Retinal pigment epithelial cell (primary cell): ENCODE results near the gene SAP25.

Experiments
- DNase-seq: peaks from one replicate; pipeline ENCODE4 v3.0.0-alpha.2; 2010; ENCODE audit warnings: low read depth
- H3K4me3 ChIP-seq: 2 replicates; pipeline ENCODE4 v1.5.1; 2011; ENCODE audit warnings: mild to moderate bottlenecking, low read length, control low read depth, moderate library complexity
- TF ChIP-seq, protein P1 (sequence below): conservative IDR thresholded peaks from 2 replicates; pipeline ENCODE4 v1.5.1; 2011; ENCODE audit warnings: low read depth, low read length, control low read depth, inconsistent platforms

SAP25 gene

DNA sequence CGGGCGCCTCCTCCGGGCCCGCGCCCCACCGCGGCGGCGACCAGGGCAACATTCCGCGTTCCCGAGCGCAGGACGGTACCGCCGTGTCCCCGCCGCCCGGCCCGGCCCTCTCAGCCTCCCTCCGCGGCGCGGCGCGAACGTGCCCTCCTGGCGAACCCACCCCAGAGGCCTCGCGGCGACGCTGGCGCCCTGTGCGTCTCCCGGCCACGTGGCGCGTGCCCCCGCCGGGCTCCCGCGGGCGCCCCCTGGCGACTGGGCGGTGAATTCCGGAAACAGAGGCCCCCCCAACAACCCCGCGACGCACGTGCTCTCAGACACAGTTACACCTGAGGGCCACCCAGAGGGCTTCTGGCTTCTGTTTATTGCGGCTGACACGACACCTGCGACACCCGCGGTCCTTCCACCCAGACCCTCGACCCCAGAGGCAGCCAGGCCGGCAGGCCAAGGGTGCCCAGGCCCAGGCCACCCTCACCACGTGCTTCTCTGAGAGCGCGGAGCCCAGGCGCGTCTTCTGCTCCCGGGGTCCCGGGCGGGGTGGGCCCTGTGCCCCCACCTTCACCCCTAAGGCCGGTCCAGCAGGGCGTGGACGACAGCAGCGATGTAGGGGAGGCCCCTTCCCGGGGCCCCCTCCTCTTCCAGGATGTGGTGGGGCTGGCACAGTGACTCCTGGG is at the start of gene SAP25:
Gene SAP25, minus strand, starts transcription at position 210 of the 671 bp plus-strand sequence. Its CDS starts 158 bp downstream, at position 52.
- DNase-seq: no peak
- TF ChIP-seq, protein P1, sequence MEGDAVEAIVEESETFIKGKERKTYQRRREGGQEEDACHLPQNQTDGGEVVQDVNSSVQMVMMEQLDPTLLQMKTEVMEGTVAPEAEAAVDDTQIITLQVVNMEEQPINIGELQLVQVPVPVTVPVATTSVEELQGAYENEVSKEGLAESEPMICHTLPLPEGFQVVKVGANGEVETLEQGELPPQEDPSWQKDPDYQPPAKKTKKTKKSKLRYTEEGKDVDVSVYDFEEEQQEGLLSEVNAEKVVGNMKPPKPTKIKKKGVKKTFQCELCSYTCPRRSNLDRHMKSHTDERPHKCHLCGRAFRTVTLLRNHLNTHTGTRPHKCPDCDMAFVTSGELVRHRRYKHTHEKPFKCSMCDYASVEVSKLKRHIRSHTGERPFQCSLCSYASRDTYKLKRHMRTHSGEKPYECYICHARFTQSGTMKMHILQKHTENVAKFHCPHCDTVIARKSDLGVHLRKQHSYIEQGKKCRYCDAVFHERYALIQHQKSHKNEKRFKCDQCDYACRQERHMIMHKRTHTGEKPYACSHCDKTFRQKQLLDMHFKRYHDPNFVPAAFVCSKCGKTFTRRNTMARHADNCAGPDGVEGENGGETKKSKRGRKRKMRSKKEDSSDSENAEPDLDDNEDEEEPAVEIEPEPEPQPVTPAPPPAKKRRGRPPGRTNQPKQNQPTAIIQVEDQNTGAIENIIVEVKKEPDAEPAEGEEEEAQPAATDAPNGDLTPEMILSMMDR: no peak
- H3K4me3 ChIP-seq: no peak within 1 kb of the TSS

GRCh38 chr7:100621554-100621953 is 47.9 kb upstream of the SAP25 start:
- no peak overlapping the region for H3K4me3 ChIP-seq
- DNase-seq: no peak
- TF ChIP-seq, protein P1: no peak

GRCh38 chr7:100620804-100621203 is 47.1 kb upstream of the SAP25 start:
- no peak for DNase-seq
- H3K4me3 ChIP-seq: no peak overlapping the region
- TF ChIP-seq, protein P1: no peak

DNA sequence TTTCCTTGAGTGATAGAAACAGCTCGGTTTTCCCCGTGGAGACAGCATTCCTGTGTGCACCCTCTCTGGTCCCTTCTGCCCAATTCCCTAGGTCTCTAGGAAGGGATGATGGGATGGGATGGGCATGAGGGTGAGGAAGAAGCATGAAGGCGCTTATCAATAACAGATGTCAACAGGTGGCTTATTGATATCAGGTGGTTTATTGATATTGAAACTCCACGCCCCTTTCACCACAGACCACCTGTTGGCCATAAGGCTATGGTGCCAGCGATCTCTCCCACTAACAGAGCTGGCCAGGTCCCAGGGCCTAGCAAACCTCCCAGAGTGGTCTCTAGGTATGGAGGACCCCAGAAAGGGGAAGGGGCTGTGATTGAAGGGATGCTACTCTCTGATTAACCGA is 46.5 kb upstream of the SAP25 start:
- TF ChIP-seq, protein P1: no peak
- no peak for DNase-seq

GRCh38 chr7:100614308-100614861 is 40.7 kb upstream of the SAP25 start:
- TF ChIP-seq, protein P1: no peak
- no peak for DNase-seq
- H3K4me3 ChIP-seq: no peak overlapping the region

More for the DNA sequence above, 46.5 kb upstream of the SAP25 start:
- no peak overlapping the region for H3K4me3 ChIP-seq

DNA sequence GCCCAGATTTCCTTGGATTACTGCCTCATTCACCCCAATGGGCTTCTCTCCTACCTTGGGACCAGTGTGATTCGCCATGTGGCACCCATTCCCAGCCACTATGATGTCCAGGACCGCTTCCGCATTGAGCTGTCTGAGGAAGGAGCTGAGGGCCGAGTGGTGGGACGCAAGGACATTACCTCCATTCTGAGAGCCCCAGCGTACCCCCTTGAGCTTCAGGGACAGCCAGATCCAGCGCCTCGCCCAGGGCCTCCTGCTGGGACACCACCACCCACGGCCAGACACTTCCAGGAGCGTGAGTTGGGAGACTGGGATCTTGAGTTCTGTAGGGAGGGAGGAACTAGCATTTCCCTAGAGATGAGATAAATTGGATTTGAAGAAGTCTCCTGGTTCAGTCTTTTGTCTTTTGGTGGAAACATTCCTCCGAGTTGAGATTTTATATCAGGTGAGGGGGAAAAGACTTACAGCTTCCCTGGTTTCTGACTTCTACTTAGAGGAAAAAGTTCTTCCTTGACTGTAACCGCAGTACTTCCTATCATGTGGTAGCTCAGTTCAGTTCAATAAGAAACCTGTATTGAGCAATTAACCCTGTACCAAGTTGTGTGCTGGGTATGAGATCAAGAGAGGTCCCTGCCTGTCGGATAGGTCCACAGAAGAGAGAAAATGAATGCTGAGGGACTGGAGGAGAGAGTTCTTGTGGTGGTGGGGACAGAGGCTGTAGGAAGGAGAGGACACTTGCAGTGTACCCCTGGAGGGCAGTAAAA is 39.9 kb upstream of the SAP25 start:
- H3K4me3 ChIP-seq: peak overlapping the region; percentile 81
- DNase-seq: no peak
- TF ChIP-seq, protein P1: no peak
